ENCODE data around the gene ITLN2.
"Not testable (repeated sequence)": the region's sequence is repeated elsewhere in the genome, so short reads cannot be mapped to it uniquely, and the experiment has no call there.

ITLN2 gene

DNA sequence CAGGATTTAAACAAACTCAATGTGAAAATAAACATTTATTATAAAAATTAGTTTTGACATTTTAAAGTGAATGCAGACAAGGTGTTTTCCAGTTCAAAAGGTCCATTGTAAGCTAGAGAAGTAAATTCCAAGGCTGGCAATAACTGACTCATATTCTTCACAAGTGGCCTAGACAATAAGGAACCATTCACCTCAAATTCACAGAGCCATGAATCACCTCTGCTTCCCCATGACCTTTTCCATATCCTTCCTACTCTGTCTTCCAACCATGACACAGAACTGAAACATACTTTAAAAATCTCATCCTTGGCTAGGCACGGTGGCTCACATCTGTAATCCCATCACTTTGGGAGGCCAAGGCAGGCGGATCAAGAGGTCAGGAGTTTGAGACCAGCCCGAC is 41.6 kb upstream of the ITLN2 start:
- in situ Hi-C loops (cut with HindIII; ENCODE audit: low pct_ligation_motif_present, low sequenced_read_pairs), result no loop called here
- H3K27ac ChIP-seq, result no peak overlapping the region
- no peaks in the 10 kb centered on the region for H3K27me3 ChIP-seq (replicated peaks)
- DNase-seq, result peak; percentile 27
- no peaks in the 10 kb centered on the region for H3K36me3 ChIP-seq (replicated peaks)
- TF ChIP-seq CTCF (IDR thresholded peaks at IDR 0.05; ENCODE audit: low read depth, low read length, missing control alignments), result no peak
- no peak overlapping the region for H3K4me3 ChIP-seq (ENCODE audit: low read depth, low read length)

GRCh38 chr1:160993544-160994193 is 39.1 kb upstream of the ITLN2 start:
- H3K4me3 ChIP-seq (ENCODE audit: low read depth, low read length), result no peak overlapping the region
- peak; percentile 48 for TF ChIP-seq CTCF (IDR thresholded peaks at IDR 0.05; ENCODE audit: low read depth, low read length, missing control alignments)
- peak; percentile 56 for DNase-seq
- in situ Hi-C loops (cut with HindIII; ENCODE audit: low pct_ligation_motif_present, low sequenced_read_pairs), result no loop called here
- no peaks in the 10 kb centered on the region for H3K36me3 ChIP-seq (replicated peaks)
- no peaks in the 10 kb centered on the region for H3K27me3 ChIP-seq (replicated peaks)
- H3K27ac ChIP-seq, result no peak overlapping the region

DNA sequence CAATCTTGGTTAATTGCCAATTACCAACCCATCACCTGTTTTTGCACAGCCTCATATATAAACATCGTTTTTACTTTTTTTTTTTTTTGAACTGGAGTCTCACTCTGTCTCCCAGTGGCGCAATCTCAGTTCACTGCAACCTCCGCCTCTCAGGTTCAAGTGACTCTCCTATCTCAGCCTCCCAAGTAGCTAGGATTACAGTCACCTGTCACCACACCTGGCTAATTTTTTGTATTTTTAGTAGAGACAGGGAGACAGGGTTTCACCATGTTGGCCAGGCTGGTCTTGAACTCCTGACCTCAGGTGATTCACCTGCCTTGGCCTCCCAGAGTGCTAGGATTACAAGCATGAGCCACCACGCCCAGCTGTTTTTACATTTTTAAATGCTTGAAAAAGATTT is 37.4 kb upstream of the ITLN2 start:
- in situ Hi-C loops (cut with HindIII; ENCODE audit: low pct_ligation_motif_present, low sequenced_read_pairs), result not testable (repeated sequence)

DNA sequence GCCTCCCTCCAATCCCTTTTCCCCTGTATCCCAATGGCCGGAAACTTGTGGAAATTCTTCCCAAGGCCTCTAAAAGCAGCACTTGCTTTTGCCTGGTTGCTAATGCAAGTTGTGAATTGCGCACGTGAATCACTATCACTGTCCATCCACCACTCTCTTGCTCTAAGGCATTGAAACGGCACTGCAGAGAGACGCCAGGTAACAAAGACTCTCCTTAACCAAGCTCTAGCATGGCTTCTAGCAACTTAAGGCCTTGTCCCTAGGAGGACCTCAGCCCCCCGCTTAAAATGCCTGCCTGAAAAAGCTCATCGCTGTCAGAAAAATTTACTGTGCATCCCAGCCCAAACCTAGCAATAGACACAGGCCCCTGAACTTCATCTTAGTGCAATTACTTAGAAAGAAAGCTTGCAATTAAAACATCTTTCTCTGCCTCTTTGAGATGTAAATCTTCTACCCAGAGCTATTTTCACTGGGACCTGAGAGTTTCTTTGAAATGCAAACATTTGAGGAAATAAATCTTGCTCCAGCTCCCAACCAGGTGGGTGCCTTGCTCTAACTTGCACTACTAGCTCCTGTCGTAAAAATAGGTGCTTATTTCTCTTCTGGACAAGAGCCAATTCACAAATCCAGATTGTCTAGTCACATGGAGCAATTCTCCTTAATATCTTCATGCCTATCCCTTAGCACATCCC is 32.9 kb upstream of the ITLN2 start:
- no peak overlapping the region for H3K4me3 ChIP-seq (ENCODE audit: low read depth, low read length)
- no peaks in the 10 kb centered on the region for H3K27me3 ChIP-seq (replicated peaks)
- no peak overlapping the region for H3K27ac ChIP-seq
- in situ Hi-C loops (cut with HindIII; ENCODE audit: low pct_ligation_motif_present, low sequenced_read_pairs), result no loop called here
- no peak for TF ChIP-seq CTCF (IDR thresholded peaks at IDR 0.05; ENCODE audit: low read depth, low read length, missing control alignments)
- H3K36me3 ChIP-seq (replicated peaks), result no peaks in the 10 kb centered on the region
- no peak for DNase-seq

More for the DNA sequence above, 37.4 kb upstream of the ITLN2 start:
- not testable (repeated sequence) for H3K36me3 ChIP-seq (replicated peaks); DNase-seq; H3K27me3 ChIP-seq (replicated peaks); H3K4me3 ChIP-seq (ENCODE audit: low read depth, low read length); H3K27ac ChIP-seq

DNA sequence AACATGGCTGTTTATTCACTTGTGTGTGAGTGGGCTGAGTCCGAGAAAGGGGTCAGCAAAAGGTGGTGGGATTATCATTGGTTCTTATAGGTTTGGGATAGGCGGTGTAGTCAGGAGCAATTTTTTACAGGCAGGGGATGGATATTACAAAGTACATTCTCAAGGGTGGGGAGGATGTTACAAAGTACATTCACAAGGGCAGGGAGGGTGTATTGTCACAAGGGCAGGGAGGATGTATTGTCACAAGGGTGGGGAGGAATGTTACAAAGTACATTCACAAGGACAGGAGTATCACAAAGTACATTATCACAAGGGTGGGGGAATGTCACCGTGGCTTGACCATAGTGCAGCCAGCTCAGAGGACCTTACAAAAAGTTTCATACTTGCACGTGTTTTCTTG is 31.1 kb upstream of the ITLN2 start:
- TF ChIP-seq CTCF (IDR thresholded peaks at IDR 0.05; ENCODE audit: low read depth, low read length, missing control alignments), result no peak
- Histone ChIP-seq H3K36me3 (replicated peaks) (no peaks in the 10 kb centered on the region), H3K27ac (no peak overlapping the region), H3K27me3 (replicated peaks) (peaks cover 15% of the 10 kb centered on the region), H3K4me3 (ENCODE audit: low read depth, low read length) (no peak overlapping the region)
- in situ Hi-C loops (cut with HindIII; ENCODE audit: low pct_ligation_motif_present, low sequenced_read_pairs), result no loop called here
- DNase-seq, result no peak

DNA sequence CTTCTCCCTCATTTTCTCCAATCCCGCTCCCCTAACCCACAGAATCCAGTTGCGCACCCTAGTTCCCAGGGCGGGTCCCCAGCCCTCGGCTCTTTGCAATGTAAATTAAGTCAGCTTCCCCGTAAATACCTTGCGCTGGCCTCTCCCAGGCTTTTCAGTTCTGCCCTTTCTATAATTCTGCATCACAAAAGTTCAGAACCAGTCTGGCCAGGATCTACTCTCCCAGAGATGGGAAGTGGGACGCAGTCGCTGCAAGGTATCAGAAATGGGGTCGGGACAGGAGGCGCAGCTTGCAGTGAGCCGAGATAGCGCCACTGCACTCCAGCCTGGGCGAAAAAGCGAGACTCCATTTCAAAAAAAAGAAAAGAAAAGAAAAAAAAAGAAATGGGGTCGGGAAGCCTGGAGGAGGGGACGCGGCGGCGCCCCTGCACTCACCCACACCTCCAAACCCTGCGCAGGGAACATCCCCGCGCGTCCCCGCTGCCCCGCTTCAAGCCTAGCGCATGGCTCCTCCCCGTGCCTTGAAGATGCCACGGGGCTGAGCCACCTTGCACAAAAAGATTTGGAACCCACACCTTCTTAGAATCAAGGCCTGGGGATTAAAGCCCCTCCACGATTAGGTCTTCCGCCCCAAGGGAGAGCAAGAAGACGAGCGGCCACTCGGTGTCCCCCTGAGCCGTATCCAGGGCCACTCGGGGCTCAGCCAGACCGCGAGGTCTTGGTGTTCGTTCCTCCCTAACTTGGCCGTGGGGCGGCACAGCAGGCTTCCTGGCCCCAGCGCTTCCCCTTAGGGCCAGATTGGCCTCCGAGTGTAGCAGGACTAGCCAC is 27.2 kb upstream of the ITLN2 start:
- TF ChIP-seq CTCF (IDR thresholded peaks at IDR 0.05; ENCODE audit: low read depth, low read length, missing control alignments), result no peak
- in situ Hi-C loops (cut with HindIII; ENCODE audit: low pct_ligation_motif_present, low sequenced_read_pairs), result no loop called here
- DNase-seq, result no peak
- no peaks in the 10 kb centered on the region for H3K36me3 ChIP-seq (replicated peaks)
- no peak overlapping the region for H3K27ac ChIP-seq
- H3K27me3 ChIP-seq (replicated peaks), result peaks cover 16% of the 10 kb centered on the region
- H3K4me3 ChIP-seq (ENCODE audit: low read depth, low read length), result peak overlapping the region; percentile 9

Data from brain microvascular endothelial cell (primary cell).